GM18951 (cell line): Measurements from ENCODE around the gene KCNB1.

Source experiments
- POLR2A ChIP-seq: IDR thresholded peaks from 4 replicates; pipeline ENCODE4 v1.6.1; 2011; ENCODE audit warnings: mild to moderate bottlenecking; ENCODE audit not compliant: insufficient read length, insufficient read depth; ENCODE audit errors: extremely low read depth
- in situ Hi-C: fragments of 300-500 bp; cut with MboI; formaldehyde crosslinking; loops from one replicate; pipeline ENCODE4 v1.12.0; 2022; ENCODE audit warnings: low sequenced_read_pairs, mixed read lengths, inconsistent platforms; ENCODE audit not compliant: unreplicated experiment

Gene KCNB1

DNA sequence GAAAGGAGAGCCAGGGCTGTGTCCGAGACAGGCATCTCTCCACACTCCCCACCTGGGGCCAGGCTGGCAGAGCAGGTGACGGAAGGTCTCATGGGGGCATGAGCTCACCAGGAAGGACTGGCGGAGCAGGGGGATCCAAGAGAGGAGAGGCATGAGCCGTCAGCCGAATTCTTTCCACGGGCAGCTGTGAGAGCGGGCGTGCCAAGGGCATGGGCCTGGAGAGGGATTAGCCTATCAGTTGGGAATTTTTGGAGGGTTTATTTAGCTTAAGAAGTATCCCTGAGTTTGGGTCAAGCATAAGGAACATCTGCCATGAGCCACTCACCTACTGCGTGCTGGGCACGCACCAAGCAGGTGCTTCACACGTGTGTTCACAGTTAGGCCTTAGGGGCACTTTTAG is 144.4 kb downstream of the KCNB1 start:
- in situ Hi-C loops, result loop anchor here (10.0 to 25.0 kb wide), 2 partner anchors 174 to 267 kb away; no protein-coding TSS in a partner anchor

DNA sequence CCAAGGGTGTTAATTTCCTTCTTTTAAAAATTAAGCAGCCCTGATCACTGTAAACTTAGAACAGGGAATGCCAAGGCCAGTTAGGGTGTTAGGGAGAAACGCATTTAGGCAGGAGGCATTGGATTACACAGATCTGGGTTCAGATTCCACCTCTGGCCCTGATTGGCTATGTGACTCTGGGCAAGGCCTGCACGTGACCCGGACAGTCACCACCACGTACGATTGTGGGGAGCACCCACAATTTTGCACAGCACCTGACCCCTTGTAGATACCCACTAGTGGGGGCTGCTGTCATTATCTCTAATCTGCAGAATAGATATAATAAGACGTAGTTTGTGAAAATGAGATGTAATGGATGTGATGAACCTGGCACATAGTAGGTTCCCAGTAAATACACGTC is 145.1 kb downstream of the KCNB1 start:
- TF ChIP-seq POLR2A, result no peak
- in situ Hi-C loops, result loop anchor here (10.0 to 25.0 kb wide), 2 partner anchors 175 to 267 kb away; no protein-coding TSS in a partner anchor

More for the DNA sequence above, 144.4 kb downstream of the KCNB1 start:
- TF ChIP-seq POLR2A, result no peak

DNA sequence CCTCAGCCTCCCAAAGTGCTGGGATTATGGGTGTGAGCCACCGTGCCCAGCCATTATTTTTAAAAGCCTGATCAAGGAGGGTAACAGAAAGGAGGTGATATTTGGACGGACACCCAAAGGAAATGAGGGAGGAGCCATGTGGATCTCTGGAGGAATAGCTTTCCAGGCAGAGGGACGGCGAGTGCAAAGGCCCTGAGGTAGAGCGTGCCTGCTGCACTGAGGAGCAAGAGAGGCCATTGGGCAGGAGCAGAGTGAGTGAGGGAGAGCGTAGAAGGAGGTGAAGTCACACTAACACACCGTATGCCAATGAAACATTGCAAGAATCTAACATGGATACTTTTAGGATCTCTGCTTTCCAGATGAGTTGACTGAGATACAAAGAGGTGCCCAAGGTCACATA is 145.7 kb downstream of the KCNB1 start:
- no peak for TF ChIP-seq POLR2A

DNA sequence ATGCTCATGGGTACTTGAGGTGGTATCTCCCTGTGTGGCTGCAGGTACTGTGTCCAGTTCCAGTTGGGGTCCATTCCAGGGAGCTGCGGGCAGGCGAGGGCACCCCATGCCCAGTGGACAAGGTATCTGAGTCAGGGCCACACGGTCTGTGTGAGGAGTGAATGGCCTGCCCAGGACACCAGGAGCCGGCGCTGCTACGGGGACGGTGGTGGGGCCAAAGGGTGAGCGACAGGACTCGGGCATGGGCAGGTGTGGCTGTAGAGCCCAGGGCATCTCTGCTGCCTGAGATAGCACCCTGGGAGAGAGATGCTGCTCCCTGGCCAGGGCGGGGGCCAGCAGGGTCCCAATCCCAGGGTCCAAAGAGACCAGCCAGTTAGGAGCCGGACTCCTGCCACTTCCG is 147.0 kb downstream of the KCNB1 start:
- in situ Hi-C loops, result loop anchor here (10.0 to 25.0 kb wide), 2 partner anchors 177 to 269 kb away; no protein-coding TSS in a partner anchor
- TF ChIP-seq POLR2A, result no peak

More for the DNA sequence above, 145.7 kb downstream of the KCNB1 start:
- in situ Hi-C loops, result loop anchor here (10.0 to 25.0 kb wide), 2 partner anchors 176 to 268 kb away; no protein-coding TSS in a partner anchor

DNA sequence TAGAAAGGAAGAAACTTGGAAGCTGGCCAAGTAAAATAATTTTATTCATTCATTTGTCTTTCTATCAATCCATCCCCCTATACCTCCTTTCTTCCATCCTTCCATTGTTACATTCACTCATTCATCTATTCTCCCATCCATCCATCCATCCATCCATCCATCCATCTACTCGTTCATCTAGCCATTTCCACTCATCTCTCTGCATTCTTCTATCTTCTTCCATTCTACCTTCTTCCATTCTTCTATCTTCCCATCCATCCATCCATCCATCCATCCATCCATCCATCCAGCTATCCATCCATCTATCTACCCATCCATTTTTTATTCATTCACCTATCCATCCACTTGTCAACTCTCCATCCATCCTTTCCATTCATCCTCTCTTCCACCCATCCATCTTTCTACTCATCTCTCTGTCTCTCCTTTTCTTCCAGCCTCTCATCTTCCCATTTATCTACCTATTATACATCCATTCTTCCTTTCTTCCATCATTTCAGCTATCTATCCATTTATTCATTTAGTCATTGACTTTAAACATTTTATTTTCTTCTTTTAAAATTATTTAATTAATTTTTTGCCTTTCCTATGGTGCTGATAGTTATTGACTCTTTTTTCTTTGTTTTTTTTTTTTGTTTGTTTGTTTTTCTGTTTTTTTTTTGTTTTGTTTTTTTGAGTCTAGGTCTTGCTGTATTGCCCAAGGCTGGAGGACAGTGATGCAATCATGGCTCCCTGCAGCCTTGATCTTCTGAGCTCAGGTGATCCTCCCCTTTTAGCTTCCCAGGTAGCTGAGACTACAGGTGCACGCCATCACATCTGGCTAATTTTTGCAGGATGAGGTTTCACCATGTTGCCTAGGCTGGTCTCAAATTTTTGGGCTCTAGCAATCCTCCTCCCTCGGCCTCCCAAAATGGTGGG is 151.5 kb downstream of the KCNB1 start:
- no peak for TF ChIP-seq POLR2A
- in situ Hi-C loops, result loop anchor here (10.0 to 25.0 kb wide), 2 partner anchors 181 to 274 kb away; no protein-coding TSS in a partner anchor

DNA sequence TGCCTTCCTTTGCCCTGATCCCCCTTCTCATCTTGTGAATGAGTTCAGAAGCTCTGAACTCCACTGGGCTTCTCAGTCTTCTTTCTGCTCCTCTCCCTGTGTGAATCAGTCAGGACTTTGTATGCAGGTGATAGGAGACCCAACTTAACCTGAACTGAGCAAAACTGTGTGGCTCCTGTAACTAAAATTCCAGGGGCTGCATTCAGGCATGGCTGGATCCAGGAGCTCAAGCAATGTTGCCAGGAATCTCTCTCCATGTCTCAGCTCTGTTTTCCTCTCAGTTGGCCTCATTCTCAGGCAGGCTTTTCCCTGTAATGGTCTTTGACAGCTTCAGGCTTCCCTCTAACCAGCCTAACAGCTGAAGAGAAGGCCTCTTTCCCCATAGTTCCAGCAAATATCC is 153.7 kb downstream of the KCNB1 start:
- TF ChIP-seq POLR2A, result no peak
- in situ Hi-C loops, result loop anchor here (25.0 kb wide), 1 partner anchor 184 kb away; no protein-coding TSS in a partner anchor

DNA sequence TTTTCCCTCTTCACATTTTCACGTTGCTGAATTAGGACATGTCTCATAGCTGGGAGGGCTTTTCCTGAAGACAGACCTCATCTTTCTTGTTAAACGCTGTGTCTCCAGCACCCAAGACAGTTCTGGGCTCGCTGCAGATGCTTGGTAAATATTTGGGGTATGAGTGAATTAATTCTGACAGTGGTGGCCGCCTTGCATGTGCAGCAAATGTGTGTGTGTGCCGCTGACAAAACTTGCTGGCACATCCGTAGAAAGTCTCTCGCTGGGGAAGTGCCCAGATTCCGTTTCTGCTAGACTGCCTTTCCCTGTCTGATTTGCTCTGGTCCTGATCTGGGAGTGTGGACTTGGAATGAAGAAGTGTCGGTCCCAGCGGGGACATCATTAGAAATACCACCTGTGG is 156.4 kb downstream of the KCNB1 start:
- in situ Hi-C loops, result loop anchor here (25.0 kb wide), 1 partner anchor 186 kb away; no protein-coding TSS in a partner anchor
- no peak for TF ChIP-seq POLR2A

DNA sequence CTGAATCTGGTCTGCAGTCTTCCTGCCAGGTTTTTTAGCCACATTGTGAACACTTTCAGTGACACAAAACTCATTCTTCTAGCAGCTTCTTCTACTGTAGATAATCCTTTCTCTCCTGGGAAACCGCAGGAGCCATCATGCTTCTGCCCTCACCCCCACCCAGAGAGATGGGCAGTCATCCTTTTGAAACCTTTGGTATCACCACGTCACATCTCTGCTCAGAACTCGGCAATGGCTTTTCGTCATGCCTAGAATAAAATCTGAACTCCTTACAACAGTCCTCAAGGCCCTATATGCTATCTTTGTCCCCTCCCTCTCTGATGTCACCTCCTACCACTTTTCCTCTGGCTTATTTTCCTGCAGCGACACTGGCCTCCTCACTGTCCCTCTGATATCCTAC is 158.2 kb downstream of the KCNB1 start:
- TF ChIP-seq POLR2A, result no peak
- in situ Hi-C loops, result no loop called here

DNA sequence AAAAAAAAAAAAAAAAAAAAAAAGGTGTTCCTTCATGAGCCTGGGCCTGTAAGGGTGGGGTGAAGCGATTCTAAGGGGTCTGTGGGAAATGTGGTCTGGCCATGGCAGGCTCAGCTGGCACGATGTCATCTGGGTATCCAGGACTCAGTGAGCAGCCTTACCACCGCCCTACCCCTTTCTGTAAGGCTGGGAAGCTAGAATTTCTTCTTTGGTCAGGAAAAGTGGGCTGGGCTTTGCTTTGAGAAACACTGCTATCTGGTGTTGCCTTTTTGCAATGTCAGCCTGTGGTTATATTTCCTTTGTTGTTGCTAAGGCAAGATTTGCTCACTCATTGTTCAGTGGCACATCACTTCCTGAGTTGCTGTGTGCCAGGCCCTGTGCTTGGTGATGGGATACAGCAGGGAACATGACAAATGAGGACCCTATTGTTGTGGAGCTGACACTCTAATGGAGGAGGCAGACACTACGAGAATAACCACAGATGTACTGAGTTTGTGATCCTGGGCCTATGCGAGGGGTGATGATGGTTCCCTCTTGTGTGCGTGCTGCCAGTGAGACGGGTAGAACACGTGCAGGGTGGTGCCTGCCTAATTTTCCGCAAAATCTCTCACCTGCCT is 158.7 kb downstream of the KCNB1 start:
- in situ Hi-C loops, result no loop called here
- no peak for TF ChIP-seq POLR2A

DNA sequence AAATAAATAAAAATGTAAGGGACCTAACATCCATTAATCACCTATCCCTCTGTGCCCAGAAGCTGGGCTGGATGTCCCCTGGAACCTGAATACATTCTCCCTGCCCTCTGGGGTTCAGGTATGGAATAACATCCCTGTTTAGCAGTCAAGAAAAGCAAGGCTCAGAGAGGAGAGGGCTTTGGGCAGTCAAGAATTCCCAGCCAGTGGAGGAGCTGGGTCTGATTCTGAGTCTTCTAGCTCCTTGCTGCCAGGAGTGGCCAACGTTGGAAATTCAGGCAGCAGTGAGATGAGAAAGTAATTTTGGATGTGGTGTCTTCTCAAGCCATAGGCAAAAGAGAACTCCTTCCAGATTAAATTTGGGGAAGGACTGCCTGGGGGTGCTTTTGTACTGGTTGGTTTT is 162.0 kb downstream of the KCNB1 start:
- no peak for TF ChIP-seq POLR2A

DNA sequence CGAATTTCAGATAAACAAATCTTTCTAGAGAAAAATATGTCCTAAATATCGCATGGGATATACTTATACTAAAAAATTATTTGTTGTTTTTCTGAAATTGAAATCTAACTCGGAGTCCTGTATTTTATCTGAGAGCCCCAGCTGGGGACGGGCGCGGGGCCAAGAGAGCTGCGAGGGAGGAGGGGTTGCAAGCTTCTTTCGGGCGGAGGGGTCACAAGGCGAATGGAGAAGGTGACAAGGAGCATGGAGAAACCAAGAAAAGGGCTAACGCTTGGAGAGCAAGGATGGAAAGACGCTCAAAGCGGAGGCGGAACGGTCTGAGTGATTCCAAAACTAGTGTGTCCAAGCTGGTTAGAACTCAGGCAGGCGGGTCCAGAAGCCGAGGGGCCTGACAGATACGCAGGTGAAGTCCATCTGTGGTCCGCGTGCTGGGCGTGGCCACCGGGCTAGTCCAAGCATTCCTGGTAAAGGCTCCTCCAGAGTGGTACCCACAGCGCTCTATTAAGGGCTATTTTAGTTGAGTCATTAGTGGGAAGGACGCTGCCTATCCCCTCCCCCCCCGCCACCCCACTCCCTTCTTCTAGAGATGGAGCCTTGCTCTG is 163.2 kb downstream of the KCNB1 start:
- no peak for TF ChIP-seq POLR2A
- in situ Hi-C loops, result no loop called here

More for the DNA sequence above, 162.0 kb downstream of the KCNB1 start:
- in situ Hi-C loops, result no loop called here

DNA sequence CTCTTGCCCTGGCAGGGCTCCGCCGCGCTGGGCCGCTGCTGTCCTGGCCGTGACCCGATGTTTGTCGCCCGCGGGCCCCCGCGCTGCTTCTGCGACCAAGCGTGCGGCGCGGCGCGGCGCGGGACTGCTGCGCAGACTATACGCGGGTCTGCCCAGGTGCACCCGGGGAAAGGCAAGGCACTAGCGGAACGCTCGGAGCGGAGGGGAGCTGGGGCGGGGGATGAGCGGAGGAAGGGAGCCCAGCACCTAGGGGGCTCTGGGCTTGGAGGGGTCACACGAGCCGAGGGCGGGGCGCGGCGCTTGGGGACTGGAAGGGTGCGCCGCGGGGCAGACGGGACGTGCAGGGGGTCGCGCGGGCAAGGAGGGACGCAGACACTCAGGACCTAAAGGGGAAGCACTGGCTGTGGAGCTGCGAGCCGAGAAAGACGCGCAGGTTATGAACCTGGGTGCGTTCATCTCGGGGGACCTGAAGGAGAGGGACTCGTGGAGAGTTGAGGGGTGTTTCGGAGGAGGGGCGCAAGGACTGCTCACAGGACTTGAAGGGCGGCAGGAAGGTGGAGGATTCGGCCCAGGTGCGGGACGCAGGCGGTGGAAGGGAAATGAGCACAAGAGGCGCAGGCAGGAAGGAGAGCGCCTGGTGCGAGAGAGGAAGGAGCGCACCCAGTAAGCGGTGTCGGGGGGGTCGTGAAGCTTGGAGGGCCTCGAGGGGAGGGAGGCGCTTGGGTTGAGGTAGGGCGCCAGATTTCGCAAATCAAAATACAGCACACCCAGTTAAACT is 163.8 kb downstream of the KCNB1 start:
- in situ Hi-C loops, result no loop called here
- no peak for TF ChIP-seq POLR2A
